ENCODE data around the gene LRRC74B.
A peak's percentile ranks its signal among the peaks of the same experiment; 100 is the strongest.
"Not testable (repeated sequence)": the region's sequence is repeated elsewhere in the genome, so short reads cannot be mapped to it uniquely, and the experiment has no call there.

Gene LRRC74B

DNA sequence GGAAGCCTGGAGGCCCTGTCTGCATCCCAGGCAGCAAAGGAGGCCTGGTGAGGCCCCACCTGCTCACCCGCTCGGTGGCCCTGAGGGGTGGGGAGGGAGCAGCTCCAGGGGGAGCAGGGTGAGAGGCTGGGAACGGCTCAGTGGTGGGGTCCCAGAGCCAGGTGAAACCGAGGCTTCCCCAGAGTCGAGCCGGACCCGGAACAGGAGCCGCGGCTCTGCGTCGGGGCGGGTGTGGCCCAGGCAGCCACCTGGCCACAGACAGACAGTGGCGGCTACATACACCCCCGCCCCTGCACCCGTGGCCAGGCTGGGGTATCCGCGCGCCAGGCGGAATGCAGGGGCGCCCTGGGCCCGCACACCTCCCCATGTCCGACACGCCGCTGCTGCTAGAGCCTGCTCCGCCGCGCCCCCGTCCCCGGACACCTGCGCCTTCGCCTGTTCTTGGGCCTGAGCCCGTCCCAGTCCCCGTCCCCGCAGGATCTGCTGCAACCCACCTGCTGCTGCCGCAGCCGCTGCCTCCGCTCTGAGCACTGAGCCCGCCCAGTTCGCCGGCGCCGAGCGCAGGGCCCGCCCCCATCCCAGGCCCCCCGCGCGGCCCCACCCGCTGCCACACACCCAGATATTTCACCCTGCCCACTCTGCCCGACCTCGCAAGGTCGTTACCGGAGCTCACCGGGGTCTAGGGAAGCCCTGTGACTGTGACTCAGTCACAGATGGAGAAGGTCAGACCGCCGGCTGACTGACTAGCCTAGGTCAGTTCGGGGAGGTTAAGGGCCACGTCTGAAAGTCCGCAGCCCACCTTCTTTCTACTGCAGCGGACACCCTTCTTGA, 13.5 kb upstream of the LRRC74B start, which contains the start of gene SLC7A4:
SLC7A4 (minus strand) TSS at position 525 of the 831 bp plus-strand sequence. CDS start 749 bp downstream, outside the sequence.
- DNase-seq = no peak

DNA sequence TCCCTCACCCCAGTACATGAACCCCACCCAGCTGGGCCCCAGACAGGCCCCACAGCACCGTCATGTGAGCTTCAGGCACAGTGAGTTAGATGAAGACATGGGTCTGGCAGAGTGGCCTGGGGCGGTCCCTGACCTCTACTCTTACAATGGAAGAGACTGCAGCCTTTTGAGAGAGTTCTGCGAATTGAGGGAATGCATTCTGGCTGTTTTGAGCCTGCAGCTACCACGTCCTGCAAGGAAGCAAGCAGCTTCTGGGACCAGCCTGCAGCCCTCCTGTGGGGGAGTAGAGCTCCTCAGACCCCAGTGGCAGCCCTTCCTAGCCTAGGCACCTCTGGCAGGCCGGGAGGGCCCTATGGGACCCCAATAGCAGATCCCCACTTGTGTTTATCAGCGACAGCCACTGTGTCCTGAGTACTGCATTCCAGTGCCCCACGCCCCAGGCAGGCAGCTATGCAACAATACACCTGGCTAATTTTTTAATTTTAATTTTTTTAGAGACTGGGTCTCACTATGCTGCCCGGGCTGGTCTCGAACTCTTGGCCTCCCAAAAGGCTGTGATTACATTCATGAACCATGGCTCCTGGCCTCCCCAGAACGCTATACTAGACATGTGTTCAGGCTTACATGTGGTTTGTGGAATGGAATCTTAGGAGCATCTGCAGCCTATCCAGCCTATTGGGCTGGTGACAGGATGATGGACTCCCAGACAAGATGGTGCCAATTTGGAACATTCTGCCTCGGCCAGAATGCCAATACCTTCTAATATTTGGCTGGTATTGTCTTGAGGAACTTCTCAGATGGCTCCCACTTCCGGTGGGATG, 12.7 kb upstream of the LRRC74B start:
- DNase-seq = no peak

DNA sequence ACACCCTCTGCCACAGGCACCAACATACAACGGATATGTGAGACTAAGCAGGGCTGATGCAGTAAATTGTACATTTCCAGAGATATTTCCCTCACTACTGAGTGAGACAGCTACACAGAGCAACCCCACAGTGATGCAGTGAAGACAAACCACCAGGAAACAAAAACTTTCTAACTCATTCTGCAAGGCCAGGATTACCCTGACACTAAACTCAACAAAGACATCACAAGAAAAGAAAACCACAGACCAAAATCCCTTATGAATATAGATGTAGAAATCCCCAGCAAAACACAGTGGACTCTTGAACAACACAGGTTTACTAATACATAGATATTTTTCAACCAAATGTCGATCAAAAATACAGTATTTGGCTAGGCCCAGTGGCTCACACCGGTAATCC, 11.9 kb upstream of the LRRC74B start:
- no peak for DNase-seq

DNA sequence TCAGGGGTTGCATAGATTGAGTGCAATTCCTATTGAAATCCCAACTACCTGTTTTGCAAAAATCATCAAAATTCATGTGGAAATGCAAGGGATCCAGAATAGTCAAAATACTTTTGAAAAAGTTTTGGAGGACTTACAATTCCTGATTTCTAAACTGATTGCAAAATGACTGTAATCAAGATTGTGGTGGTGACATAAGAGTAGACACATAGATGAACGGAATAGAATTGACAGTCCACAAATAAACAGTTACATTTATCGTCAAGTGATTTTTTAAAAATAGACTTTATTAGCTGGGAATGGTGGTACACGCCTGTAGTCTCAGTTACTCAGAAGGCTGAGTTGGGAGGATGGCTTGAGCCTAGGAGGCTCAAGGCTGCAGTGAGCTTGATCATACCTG, 10.8 kb upstream of the LRRC74B start:
- no peak for DNase-seq

DNA sequence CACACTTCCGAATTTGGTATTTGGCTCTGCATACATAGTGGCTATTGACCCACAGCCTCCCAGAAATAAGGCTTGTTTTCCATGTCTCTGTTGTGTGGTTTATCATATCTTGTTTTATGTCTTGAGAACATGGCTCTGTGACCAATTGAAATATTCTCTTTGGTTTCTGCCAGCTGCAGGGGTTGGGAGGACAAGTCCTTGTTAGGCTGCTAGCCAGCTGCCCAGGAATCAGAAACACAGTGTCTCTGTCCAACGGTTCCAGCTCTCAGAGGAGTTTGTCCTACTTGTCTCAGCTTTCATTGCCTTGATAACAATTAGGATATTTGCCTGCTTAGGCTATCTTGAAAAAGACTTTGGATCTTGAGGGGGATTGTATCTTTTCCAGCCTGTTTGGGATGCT, 7.3 kb upstream of the LRRC74B start:
- DNase-seq = no peak

DNA sequence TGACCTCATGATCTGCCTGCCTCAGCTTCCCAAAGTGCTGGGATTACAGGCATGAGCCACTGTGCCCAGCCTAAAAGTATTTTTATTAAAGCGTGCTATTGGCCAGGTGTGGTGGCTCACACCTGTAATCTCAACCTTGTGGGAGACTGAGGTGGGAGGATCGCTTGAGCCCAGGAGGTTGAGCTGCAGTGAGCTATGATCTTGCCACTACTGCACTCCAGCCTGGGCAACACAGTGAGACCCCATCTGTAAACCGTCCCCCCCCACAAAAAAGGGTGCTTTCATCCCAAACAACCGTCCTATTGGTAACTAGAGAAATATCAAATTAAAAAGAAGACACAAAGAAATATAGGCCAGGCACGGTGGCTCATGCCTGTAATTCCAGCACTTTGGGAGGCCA, 6.6 kb upstream of the LRRC74B start:
- DNase-seq = not testable (repeated sequence)

DNA sequence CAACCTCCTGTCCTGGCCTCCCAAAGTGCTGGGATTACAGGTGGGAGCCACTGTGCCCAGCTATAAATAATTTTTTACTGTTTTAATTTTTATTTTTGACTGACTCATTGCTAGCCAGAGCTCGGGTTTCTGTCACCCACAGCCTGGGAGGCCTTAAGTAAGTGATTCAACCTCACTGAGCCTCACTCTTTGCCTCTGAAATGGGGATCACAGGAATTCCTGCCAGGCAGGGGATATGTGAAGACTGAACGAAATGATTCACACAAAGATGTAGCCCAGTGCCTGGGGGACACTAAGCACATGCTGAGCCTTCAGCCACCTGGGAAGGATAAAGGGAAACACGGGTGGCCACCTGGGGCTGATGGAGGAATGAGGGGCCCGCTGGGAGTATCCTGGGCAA, 3.8 kb upstream of the LRRC74B start:
- no peak for DNase-seq

DNA sequence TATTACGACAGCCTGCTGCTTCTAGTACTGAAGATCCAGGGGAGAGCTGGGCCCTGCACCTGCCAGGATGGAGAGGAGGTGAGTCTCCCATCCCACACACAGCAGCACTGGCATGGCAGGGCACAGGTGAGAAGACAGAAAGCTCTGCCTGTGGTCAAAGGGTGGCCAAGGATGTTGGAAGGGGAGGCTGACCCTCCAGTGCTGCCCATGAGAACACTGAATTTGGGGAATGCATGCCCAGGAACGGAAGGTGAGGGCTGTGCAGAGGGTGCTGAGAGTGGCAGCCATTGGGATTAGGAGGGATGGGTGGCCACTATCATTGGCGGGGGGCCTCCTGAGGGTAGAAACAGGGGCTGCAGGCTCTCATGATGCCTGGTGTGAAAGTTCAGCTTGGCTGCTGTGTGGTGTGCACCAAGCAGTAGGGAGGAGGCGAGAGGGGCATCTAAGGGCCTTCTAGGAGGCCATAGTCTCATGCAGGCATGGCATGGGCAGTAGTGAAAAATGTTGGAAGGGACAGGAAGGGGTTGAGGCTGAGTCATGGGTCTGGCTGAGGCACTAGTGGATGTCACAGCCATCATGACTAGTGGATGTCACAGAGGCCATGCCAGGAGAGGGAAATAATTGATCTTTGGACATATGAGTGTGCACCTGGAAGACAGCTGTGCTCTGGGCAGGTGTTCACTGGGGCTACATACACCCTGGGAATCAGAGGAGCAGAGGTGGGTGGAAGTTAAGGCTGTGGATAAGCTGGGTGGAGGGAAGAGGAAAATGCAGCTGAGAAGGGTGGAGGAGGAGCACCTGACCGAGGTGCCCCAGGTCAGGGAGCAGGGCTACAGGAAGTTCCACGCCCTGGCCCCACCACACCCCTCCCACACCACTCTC, 2.5 kb upstream of the LRRC74B start:
- no peak for DNase-seq

DNA sequence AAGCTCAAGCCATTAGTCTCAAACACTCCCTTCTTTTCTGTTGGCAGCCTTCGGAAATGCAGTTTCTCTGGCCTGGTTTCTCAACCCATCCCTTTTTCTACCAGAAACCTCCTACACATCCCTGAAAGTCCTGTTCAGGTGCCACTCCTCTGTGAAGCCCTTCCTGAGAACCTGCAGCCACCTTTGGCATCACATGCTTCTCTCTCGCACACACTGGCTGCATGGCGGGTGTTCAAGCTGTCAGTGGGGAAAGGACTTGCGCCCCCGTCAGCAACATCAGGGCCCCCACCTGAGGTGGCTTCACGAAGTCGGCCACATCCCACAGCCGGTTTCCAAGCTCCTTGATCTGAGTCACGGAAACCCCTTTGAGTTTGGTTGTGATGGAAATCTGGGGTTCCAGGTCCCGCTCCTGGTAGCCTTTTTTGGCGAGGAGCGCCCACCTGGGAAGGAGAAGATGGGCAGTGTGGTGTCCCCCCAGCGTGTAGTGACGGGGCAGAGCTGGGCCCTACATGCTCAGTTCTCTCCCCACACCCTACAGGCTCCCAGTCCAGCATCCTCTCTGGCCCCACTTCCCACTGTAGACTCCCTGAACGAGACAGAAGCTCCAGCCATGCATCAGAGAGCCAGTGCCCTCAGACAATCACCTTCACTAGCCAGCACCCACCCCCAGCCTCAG, 1.7 kb upstream of the LRRC74B start:
- DNase-seq = no peak

DNA sequence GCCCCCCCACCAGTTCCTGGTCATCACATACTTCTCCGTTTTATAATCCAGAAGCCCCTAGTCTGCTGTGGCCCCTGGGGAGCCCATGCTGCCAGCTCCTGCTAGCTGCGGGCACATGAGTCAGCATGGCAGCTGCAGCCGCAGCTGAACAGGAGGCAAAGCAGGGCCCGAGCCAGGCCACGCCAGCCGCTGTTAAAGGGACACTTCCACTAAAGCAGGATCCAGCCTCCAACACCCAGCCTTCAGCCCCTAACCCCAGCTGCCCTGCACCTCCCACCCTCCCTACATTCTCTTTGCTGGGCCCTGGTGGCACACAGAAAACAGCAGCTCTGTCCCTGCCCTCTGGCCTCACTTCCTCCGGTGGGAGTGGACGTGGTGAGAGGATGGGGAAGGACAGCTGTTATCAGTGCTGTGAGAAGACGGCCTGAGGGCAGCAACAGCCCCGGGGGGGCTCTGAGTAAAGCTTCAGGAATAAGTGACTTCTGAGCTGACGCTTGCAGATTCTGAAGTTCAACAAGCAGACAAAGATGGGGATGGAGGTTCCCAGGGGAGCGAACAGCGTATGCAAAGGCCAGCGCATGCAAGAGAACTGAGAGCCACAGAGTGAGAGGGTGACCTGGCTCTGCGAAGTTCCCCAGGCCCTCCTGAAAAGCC, 688 bp upstream of the LRRC74B start:
- DNase-seq = peak; percentile 18

DNA sequence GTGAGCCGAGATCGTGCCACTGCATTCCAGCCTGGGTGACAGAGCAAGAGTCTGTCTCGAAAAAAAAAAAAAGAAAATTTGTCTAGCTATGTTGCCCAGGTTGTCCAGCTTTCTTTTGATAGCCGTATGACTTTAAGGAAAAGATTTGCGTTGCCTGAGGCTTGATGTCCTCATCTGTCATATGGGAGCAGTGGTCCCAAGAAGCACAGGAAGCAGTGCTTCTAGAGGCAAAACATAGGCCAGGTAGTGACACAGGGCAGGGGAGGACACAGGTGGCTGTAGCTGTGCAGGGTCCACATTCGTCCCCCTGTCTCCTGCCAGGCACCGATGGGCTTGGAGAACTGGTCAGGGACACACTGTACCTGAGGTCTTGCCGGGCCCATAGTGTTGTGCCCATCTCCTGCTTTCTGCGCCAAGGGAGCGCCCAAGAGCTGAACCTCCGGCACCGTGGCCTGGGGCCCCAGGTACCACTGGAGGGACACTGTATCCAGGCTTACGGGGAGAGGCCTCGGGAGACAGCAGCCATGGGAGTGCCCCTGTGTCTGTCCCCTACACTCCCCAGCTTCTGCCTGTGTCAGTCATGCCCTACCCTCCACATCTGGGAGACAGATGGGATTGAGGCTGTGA, 1.4 kb downstream of the LRRC74B start:
- no peak for DNase-seq

DNA sequence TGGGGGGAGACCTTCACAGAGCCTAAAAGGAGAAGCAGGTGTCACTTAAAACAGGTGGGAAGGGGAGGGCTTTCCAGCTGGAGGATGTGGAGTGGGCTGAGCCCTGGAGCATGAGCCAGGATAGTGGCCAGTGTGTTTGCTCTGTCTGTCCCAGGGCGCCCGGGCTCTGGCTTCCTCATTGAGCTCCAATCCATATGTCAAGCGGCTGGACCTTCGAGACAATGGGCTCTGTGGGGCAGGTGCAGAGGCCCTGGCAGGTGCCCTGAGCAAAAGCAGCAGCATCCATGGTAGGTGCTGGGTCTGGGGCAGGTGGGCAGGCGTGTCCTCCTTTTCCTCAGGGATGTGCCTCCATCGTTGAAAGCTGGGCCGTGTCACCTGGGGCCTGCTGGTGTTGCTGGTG, 2.0 kb downstream of the LRRC74B start:
- DNase-seq = no peak

DNA sequence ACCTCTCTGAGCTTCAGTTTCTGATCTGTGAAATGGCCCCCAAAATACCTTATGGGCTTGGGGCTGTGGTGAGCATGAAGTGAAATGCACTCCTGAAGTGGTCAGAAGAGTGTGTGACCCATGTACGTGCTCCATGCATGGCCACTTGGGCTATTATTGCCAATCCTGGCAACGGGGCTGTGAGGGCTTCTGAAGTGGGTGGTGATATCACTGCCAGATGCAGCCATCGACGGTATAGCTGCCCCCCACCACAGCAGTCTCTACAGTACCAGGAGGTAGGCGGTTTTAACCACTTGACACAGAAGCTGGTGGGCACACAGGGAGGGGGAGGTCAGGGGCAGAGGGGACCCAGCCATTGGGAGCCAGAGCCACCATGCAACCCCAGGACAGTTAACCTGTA, 2.7 kb downstream of the LRRC74B start:
- not testable (repeated sequence) for DNase-seq

DNA sequence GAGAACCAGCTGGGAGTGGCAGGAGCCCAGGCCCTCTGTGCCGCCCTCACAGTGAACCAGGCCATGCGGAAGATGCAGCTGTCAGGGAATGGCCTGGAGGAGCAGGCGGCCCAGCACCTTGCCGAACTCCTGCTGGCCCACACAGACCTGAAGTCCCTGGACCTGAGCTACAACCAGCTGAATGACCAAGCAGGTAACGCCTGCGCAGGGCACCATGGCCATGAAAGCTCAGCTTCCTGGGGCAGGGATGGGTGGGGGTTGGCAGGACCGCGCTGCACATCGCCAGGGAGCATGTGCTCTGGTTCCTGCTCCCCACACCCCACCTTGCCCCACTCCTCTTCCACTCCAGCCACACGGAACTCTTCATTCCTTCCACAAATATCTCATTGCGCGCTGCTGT, 3.2 kb downstream of the LRRC74B start:
- not testable (repeated sequence) for DNase-seq

DNA sequence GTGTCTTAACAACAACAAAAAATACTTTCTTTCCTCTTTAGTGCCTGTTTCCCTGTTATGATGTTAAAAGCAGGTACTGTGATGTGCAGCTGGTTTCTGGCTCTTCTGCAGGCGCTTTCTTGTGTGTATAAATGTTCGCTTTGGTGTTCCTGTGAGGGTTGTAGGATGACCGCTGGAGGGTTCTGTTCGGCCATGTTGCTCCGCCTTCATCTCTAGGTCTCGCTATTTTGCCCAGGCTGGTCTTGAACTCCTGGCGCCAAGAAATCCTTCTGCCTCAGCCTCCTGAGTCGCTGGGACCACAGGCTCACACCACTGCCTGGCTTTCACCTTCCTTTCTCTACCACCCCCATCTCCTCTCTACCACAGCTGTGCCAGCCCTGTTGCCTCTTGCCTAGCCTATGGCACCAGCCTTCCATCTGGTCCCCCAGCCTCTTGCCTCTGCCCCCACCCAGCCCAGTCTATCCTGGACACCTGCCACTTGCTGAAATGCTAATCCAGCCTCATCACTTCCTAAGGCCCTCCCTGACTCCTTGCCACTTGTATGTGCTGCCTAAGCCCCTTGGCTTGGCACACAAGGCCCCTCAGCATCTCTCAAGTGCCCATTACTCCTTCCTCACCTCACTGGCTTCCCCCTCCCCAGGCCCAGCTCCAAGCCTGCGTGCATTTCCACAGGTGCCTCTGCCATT, 5.5 kb downstream of the LRRC74B start:
- DNase-seq = no peak

DNA sequence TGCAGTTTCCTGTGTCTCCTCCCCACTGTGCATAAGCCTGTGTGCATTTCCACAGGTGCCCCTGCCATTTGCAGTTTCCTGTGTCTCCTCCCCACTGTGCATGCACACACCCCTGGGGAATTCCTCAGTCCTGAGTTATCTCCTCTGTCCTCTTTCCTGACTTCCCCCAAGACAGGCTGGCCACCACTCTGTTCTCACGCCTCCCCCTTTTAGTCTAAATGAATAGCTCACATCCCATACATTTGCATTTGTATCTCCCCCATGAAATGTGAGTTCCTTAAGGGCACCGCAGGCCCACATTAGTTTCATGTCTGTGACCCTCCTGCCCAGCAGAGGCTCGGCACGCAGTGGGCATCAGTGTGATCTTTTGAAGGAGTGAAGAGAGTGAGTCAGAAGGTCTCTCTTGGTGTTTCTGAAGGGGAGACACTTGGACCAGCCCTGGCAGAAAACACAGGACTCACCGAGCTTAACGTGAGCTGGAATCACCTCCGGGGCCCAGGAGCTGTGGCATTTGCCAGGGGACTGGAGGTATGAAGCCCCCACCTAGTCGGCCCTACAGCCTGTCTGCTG, 6.2 kb downstream of the LRRC74B start:
- DNase-seq = no peak

DNA sequence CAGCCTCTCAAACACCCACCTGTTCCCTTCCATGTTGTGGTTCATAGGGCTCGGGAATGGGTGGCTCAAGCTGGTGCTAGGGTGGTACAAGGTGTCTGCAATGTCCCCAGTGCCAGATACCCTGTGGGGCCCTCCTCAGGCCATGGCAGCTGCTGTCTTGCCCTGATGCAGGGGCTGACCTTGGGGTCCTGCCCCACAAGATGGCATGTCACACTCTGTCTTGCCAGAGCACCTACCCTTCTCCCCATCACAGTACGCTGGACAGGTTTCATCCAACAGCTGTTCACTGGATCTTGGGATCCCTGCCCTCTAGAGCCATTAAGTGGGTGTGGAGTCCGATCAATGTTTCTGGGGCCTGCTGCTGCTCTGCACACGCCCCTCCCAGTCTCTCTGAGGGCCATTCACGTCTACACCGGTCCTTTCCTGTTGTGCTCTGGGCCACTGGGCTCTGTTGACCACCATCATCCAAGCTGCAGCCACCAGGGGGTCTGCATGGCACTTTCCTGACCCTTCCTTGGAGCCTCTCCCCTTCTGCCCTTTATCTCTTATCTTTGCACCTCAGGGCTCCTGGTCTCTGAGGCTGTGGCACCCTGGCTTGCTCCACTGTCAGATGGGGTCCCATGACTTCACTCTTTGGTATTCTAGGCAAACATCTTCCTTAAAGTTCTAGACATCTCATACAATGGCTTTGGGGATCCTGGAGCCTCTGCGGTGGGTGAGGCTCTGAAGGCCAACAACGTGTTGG, 7.1 kb downstream of the LRRC74B start:
- no peak for DNase-seq

DNA sequence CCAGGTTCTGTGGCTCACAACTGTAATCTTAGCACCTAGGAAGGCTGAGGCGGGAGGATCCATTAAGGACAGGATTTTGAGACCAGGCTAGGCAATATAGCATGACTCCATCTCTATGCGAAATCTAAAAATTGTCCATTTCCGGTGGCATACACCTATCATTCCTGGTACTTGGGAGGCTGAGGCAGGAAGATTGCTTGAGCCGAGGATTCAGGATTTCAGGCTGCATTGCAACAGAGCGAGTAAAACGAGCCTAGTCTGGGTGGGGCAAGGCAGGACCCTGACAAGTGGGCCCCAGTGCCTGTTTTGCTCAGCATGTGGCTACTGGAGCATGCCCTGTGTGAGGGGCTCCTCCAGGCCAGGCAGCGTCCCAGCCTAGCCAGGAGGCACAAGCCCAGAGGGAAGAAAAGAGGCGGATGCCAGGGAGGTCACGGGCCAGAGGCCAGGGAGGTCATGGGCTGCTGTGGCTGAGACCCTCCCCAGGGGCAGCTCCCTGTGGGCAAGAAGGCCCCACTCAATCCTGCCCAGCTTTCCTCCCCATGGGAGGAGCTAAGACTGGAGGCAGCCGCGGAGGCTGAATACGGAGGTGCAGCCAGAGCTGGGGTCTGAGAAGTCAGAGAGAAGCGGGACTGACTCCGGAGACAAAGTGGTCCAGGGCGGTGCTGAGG, 8.4 kb downstream of the LRRC74B start:
- no peak for DNase-seq

Measured in GDM1 (cell line).